Hepatocyte (in vitro differentiated cells): ENCODE measurements around the gene COL8A2. TPM values are rescaled to one million over a fixed set of nuclear protein-coding genes. Genes with fewer than 3 reads are reported as not detected.
A peak's percentile ranks its signal among the peaks of the same experiment; 100 is the strongest.

ENCODE experiments used
- DNase-seq: peaks from one replicate; pipeline ENCODE4 v3.0.0-alpha.2; 2016; ENCODE audit warnings: low spot score
- H2AFZ ChIP-seq: fragments of 200-600 bp; sonication (generic); 2 replicates; pipeline ENCODE4 v1.6.0; 2016; ENCODE audit warnings: antibody characterized with exemption, mild to moderate bottlenecking
- H3K27ac ChIP-seq: fragments of 200-600 bp; sonication (generic); 2 replicates; pipeline ENCODE4 v1.5.1; 2016; ENCODE audit warnings: mild to moderate bottlenecking
- H3K27me3 ChIP-seq: fragments of 200-600 bp; sonication (generic); 2 replicates; pipeline ENCODE4 v1.6.1; 2016
- H3K36me3 ChIP-seq: fragments of 200-600 bp; sonication (generic); replicated peaks from 2 replicates; pipeline ENCODE4 v1.5.1; 2016; ENCODE audit warnings: low read depth; ENCODE audit not compliant: insufficient read depth
- H3K4me1 ChIP-seq: fragments of 200-600 bp; sonication (generic); 2 replicates; pipeline ENCODE4 v1.5.1; 2016; ENCODE audit warnings: mild to moderate bottlenecking, moderate library complexity; ENCODE audit not compliant: insufficient read depth
- H3K4me2 ChIP-seq: fragments of 200-600 bp; sonication (generic); 2 replicates; pipeline ENCODE4 v1.6.0; 2016
- H3K4me3 ChIP-seq: fragments of 200-600 bp; sonication (generic); 2 replicates; pipeline ENCODE4 v1.5.1; 2016; ENCODE audit warnings: mild to moderate bottlenecking
- H3K79me2 ChIP-seq: fragments of 200-600 bp; sonication (generic); 2 replicates; pipeline ENCODE4 v1.6.0; 2017; ENCODE audit warnings: mild to moderate bottlenecking
- H3K9me2 ChIP-seq: fragments of 200-600 bp; sonication (generic); replicated peaks from 2 replicates; pipeline ENCODE4 v1.6.0; 2017; ENCODE audit warnings: mild to moderate bottlenecking; ENCODE audit not compliant: insufficient read depth
- H3K9me3 ChIP-seq: fragments of 200-600 bp; sonication (generic); 2 replicates; pipeline ENCODE4 v1.5.1; 2016; ENCODE audit warnings: low read depth, mild to moderate bottlenecking
- H4K20me1 ChIP-seq: fragments of 200-600 bp; sonication (generic); 2 replicates; pipeline ENCODE4 v1.6.0; 2016; ENCODE audit warnings: mild to moderate bottlenecking; ENCODE audit not compliant: insufficient read depth, poor library complexity, severe bottlenecking
- CTCF ChIP-seq: fragments of 200-600 bp; sonication (generic); IDR thresholded peaks from 2 replicates; pipeline ENCODE4 v1.5.1; 2016; ENCODE audit warnings: antibody characterized with exemption, mild to moderate bottlenecking; ENCODE audit not compliant: poor library complexity
- EZH2 ChIP-seq: fragments of 200-600 bp; sonication (generic); IDR thresholded peaks from 2 replicates; pipeline ENCODE4 v1.6.1; 2016; ENCODE audit warnings: antibody characterized with exemption, mild to moderate bottlenecking, borderline replicate concordance
- EZH2phosphoT487 ChIP-seq: fragments of 200-600 bp; sonication (generic); IDR thresholded peaks from one replicate; pipeline ENCODE4 v1.6.1; 2018; ENCODE audit warnings: antibody characterized with exemption, mild to moderate bottlenecking, low read depth, moderate library complexity; ENCODE audit not compliant: unreplicated experiment, severe bottlenecking
- WGBS: methylation state at CpG from one replicate; pipeline ENCODE4 v1.1.6; 2016; ENCODE audit warnings: low lambda C conversion rate; ENCODE audit errors: missing lambda C conversion rate; 5-methylcytosine and 5-hydroxymethylcytosine counted together
- polyA plus RNA-seq: library from polyadenylated mRNA; unstranded; fragments of >200 nt; fragmentation: Nextera tagmentation; extraction: Ambion mirVana; gene quantifications from 2 replicates; pipeline ENCODE4 v1.2.1, GENCODE V29; 2016
- total RNA-seq: library from RNA; depleted of rRNA; stranded (reverse); fragments of >200 nt; gene quantifications from 2 replicates; pipeline ENCODE4 v1.2.3, GENCODE V29; 2014

The COL8A2 gene
- total and polyA plus RNA-seq, 2 experiments from 2014 or later = 44.8 to 59.4 TPM

DNA sequence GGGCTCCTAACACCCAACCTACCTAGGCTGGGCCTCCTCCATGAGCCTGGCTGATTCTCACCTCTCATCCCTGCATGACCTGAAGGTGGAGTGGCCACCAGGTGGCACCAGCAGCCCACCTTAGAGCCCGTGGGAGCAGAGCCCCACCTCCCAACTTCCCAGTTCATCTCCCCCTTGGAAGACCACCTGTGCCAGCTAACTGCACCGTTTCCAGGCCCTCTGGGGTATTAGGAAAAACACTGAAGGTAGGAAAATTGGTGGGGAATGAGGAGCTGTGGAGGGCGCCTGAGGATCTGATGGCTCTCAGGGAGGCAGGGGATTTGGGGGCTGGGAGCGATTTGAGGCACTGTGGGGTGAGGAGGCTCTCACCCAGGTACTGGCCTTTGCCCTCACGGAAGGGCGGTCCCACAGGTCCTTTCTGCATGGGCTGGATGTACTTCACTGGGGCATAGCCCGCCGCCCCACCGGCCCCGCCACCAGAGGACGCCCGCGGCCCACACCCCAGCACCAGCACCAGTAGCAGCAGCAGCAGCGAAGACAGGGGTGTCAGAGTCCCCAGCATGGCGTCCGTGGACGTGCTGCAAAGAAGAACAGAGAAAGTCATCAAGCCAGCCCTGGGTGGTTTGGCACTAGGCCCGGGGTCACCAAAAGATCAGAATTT lies 25.2 kb downstream of the COL8A2 start:
- H3K4me1 ChIP-seq = peaks cover 3% of the 10 kb centered on the region
- no peaks in the 10 kb centered on the region for H3K27me3 ChIP-seq
- H3K9me3 ChIP-seq = no peaks in the 10 kb centered on the region
- TF ChIP-seq CTCF = peak; percentile 81
- no peak for TF ChIP-seq EZH2phosphoT487
- peak overlapping the region; percentile 57 for H3K4me2 ChIP-seq
- peak; percentile 88 for DNase-seq
- H3K9me2 ChIP-seq = no peaks in the 10 kb centered on the region
- no peaks in the 10 kb centered on the region for H3K36me3 ChIP-seq
- H4K20me1 ChIP-seq = no peaks in the 10 kb centered on the region
- no peak overlapping the region for H3K4me3 ChIP-seq
- H3K27ac ChIP-seq = no peak overlapping the region
- WGBS = 49% methylated on average over 14 of the region's 18 CpGs
- no peak overlapping the region for H2AFZ ChIP-seq
- H3K79me2 ChIP-seq = no peaks in the 10 kb centered on the region

DNA sequence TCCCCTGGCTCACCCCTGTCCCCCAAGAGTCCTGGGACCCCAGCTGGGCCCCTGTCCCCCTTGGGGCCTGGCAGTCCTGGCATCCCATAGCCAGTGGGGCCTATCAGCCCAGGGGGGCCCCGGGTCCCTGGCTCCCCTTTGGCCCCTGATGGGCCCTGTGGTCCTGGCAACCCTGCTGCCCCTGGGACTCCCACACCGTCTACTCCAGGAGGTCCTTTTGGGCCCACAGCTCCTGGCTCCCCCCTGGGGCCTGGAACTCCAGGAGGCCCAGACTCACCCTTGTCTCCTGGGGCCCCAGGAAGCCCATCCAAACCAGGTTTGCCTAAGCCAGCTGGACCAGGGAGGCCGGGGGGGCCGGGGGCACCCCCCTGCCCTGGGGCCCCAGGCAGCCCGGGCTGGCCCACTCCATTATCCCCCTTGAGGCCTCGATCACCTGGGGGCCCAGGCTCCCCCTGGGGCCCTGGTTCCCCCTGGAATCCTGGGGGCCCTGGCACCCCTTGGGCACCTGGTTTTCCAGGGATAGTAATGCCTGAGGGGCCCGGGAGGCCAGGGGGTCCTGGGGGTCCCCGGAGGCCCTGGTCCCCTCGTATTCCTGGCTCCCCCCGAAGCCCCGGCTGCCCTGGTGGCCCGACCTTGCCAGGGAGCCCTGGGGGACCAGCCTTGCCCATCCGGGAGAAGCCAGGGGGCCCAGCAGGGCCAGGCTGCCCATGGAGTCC lies 26.2 kb downstream of the COL8A2 start:
- Histone ChIP-seq H2AFZ (no peak overlapping the region), H3K4me3 (no peak overlapping the region), H3K27ac (no peak overlapping the region), H3K36me3 (no peaks in the 10 kb centered on the region), H3K9me3 (no peaks in the 10 kb centered on the region), H3K4me2 (no peak overlapping the region), H4K20me1 (no peaks in the 10 kb centered on the region), H3K79me2 (no peaks in the 10 kb centered on the region), H3K9me2 (no peaks in the 10 kb centered on the region), H3K27me3 (no peaks in the 10 kb centered on the region), H3K4me1 (peaks cover 3% of the 10 kb centered on the region)
- 97% methylated on average over 7 of the region's 13 CpGs for WGBS
- no peak for DNase-seq
- TF ChIP-seq EZH2phosphoT487 (no peak), CTCF (no peak), EZH2 (no peak)

- peak; percentile 3 for DNase-seq
- H3K9me2 ChIP-seq = no peaks in the 10 kb centered on the region
- H3K4me2 ChIP-seq = no peak overlapping the region
- H3K27ac ChIP-seq = no peak overlapping the region
- 91% methylated on average over 21 of the region's 33 CpGs for WGBS
- no peak overlapping the region for H3K4me3 ChIP-seq
- TF ChIP-seq CTCF (no peak), EZH2 (no peak), EZH2phosphoT487 (no peak)
- H3K79me2 ChIP-seq = no peaks in the 10 kb centered on the region
- no peaks in the 10 kb centered on the region for H3K9me3 ChIP-seq
- H3K36me3 ChIP-seq = no peaks in the 10 kb centered on the region
- H3K27me3 ChIP-seq = no peaks in the 10 kb centered on the region
- peaks cover 3% of the 10 kb centered on the region for H3K4me1 ChIP-seq
- no peak overlapping the region for H2AFZ ChIP-seq
- H4K20me1 ChIP-seq = no peaks in the 10 kb centered on the region
Observed at GRCh38 chr1:36097693-36098585, 27.1 kb downstream of the COL8A2 start.
